Ovary (tissue), 9 donors: ENCODE data around the gene GRAMD2A. TPM values are rescaled to one million over a fixed set of nuclear protein-coding genes. Genes with fewer than 3 reads are reported as not detected.

Source experiments
- DNase-seq, 5 donors: peaks; one replicate each; pipeline ENCODE4 v3.0.0-alpha.2; 2019 to 2020
- H3K27ac ChIP-seq, 2 donors: fragments of 200-600 bp; one replicate each; pipeline versions ENCODE4 v1.5.1 to v1.8.0; 2019 to 2022
- H3K27me3 ChIP-seq: fragments of 200-600 bp; one replicate; pipeline ENCODE4 v1.8.0; 2022
- H3K36me3 ChIP-seq: fragments of 200-600 bp; sonication (generic); one replicate; pipeline ENCODE4 v1.5.1; 2019
- H3K4me1 ChIP-seq: one replicate; pipeline ENCODE4 v1.8.1; 2013; ENCODE audit warnings: mild to moderate bottlenecking, moderate library complexity; ENCODE audit not compliant: insufficient read depth
- H3K4me3 ChIP-seq: fragments of 200-600 bp; sonication (generic); one replicate; pipeline ENCODE4 v1.5.1; 2017
- H3K9me3 ChIP-seq, 2 donors: fragments of 200-600 bp in 1 of 2; sonication (generic) in 1 of 2; one replicate each; pipeline versions ENCODE4 v1.5.1 to v1.8.1; 2013 to 2019; ENCODE audit warnings: mild to moderate bottlenecking in 1 of 2, moderate library complexity in 1 of 2
- EP300 ChIP-seq: sonication (generic); formaldehyde crosslinking; IDR thresholded peaks from one replicate; pipeline ENCODE4 v1.6.1; 2017; ENCODE audit warnings: antibody characterized with exemption
- POLR2A ChIP-seq: fragments of 450-650 bp; IDR thresholded peaks from one replicate; pipeline ENCODE4 v1.6.1; 2017; ENCODE audit warnings: antibody characterized with exemption, mild to moderate bottlenecking, moderate library complexity
- WGBS, 3 donors: extraction: QIAGEN DNeasy Blood & Tissue Kit in 1 of 3; methylation state at CpG; one replicate each; pipeline versions ENCODE4 v1.1.5 to v1.1.7; 2013 to 2017; 5-methylcytosine and 5-hydroxymethylcytosine counted together
- intact Hi-C, 4 donors: fragments of 100-400 bp; cut with DNase I; formaldehyde crosslinking; loops; one replicate each; pipeline versions ENCODE4 v1.11.0 to v1.15.1; 2022 to 2023
- polyA plus RNA-seq, 2 donors: library from polyadenylated mRNA; stranded (reverse); fragments of 200-250 nt in 1 of 2; fragments of 350-450 nt in 1 of 2; fragmentation: Illumina TruSeq in 1 of 2; extraction: RNeasy Lipid Tissue Mini Kit (QIAGEN cat#74804) in 1 of 2; gene quantifications; one replicate each; pipeline ENCODE4 v1.2.3, GENCODE V29; 2013 to 2014
- total RNA-seq, 7 donors: library from RNA; depleted of rRNA in 2 of 7; stranded (reverse); fragments of >200 nt in 2 of 7; fragmentation: NEBNext Ultra II Directional in 3 of 7; extraction: Animal tissue kit (Norgen Biotek cat#: 25700) in 3 of 7; gene quantifications; one replicate each; pipeline versions ENCODE4 v1.1.0 to v1.2.4, GENCODE V29; 2016 to 2023
- TF ChIP-seq, protein P1 (sequence below), 3 donors: fragments of 450-650 bp in 2 of 3; fragments of 200-600 bp in 1 of 3; IDR thresholded peaks; one replicate each; pipeline versions ENCODE4 v1.5.1 to v1.8.0; 2016 to 2022; ENCODE audit warnings: antibody characterized with exemption in 3 of 3, mild to moderate bottlenecking in 1 of 3
- donor health status: DM: no; HTN: no; CAD: no; lungs with moderate emphysema.
- donor health status: DM: no; HTN: no; CAD: no.
- donor health status: Bipolar disorder and iron deficiency.
- donor health status: DM: yes; HTN: yes; CAD: no.
- donor health status: DM: no; HTN: no; CAD: no.
- donor health status: DM: yes; HTN: yes; CAD: no.

GRAMD2A gene
- total and polyA plus RNA-seq, 9 donors: 0.08 to 8.5 (median 1.4) TPM

- Histone ChIP-seq H3K4me1 (peaks cover 2% of the 10 kb centered on the region), H3K27ac (no peak overlapping the region), H3K9me3 (no peaks in the 10 kb centered on the region), H3K4me3 (no peak overlapping the region), H3K36me3 (no peaks in the 10 kb centered on the region), H3K27me3 (no peaks in the 10 kb centered on the region)
- DNase-seq: no peak
- intact Hi-C loops: no loop called here
- WGBS, 3 donors: 90 to 92% (median 90%) methylated on average over 13 of the region's 13 CpGs
- TF ChIP-seq EP300 (no peak), POLR2A (no peak)
- TF ChIP-seq, protein P1, sequence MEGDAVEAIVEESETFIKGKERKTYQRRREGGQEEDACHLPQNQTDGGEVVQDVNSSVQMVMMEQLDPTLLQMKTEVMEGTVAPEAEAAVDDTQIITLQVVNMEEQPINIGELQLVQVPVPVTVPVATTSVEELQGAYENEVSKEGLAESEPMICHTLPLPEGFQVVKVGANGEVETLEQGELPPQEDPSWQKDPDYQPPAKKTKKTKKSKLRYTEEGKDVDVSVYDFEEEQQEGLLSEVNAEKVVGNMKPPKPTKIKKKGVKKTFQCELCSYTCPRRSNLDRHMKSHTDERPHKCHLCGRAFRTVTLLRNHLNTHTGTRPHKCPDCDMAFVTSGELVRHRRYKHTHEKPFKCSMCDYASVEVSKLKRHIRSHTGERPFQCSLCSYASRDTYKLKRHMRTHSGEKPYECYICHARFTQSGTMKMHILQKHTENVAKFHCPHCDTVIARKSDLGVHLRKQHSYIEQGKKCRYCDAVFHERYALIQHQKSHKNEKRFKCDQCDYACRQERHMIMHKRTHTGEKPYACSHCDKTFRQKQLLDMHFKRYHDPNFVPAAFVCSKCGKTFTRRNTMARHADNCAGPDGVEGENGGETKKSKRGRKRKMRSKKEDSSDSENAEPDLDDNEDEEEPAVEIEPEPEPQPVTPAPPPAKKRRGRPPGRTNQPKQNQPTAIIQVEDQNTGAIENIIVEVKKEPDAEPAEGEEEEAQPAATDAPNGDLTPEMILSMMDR (IDR thresholded peaks at IDR 0.05): no peak
Measured at GRCh38 chr15:72178976-72179585, 18.5 kb downstream of the GRAMD2A start.

GRCh38 chr15:72176743-72177142 is 20.8 kb downstream of the GRAMD2A start:
- Histone ChIP-seq H3K9me3 (no peaks in the 10 kb centered on the region), H3K4me3 (no peak overlapping the region), H3K27ac (no peak overlapping the region), H3K27me3 (no peaks in the 10 kb centered on the region), H3K36me3 (no peaks in the 10 kb centered on the region), H3K4me1 (peaks cover 2% of the 10 kb centered on the region)
- 77 to 88% (median 83%) methylated on average over 3 of the region's 3 CpGs for WGBS, 3 donors
- DNase-seq: no peak
- intact Hi-C loops: no loop called here
- TF ChIP-seq POLR2A: no peak
- no peak for TF ChIP-seq EP300
- TF ChIP-seq, protein P1 (IDR thresholded peaks at IDR 0.05): no peak

DNA sequence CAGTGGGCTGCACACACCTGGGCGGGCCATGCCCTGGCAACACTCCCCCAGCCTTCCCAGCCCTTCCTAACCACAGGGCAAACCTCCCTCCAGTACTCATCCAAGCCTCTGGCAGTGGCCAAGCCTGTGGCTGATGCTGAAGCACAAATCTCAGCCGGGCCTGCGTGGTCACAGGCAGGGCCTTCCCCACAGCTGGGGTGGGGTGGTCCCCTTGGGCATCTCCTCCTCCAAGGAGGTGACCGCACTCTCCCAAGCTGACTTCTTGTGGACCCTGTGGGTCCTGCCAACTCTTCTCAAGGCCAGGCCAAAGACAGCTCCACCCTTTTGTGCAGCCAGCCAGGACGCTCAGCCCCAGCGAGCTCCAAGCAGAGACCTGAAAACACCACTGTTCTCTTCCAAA is 21.4 kb downstream of the GRAMD2A start:
- Histone ChIP-seq H3K36me3 (no peaks in the 10 kb centered on the region), H3K4me1 (peaks cover 2% of the 10 kb centered on the region), H3K27me3 (no peaks in the 10 kb centered on the region), H3K27ac (no peak overlapping the region), H3K4me3 (no peak overlapping the region), H3K9me3 (no peaks in the 10 kb centered on the region)
- WGBS, 3 donors: 16 to 41% (median 20%) methylated on average over 6 of the region's 6 CpGs
- TF ChIP-seq, protein P1 (IDR thresholded peaks at IDR 0.05): no peak
- peak; percentile 32 to 76 (median 53) for DNase-seq
- intact Hi-C loops: no loop called here

DNA sequence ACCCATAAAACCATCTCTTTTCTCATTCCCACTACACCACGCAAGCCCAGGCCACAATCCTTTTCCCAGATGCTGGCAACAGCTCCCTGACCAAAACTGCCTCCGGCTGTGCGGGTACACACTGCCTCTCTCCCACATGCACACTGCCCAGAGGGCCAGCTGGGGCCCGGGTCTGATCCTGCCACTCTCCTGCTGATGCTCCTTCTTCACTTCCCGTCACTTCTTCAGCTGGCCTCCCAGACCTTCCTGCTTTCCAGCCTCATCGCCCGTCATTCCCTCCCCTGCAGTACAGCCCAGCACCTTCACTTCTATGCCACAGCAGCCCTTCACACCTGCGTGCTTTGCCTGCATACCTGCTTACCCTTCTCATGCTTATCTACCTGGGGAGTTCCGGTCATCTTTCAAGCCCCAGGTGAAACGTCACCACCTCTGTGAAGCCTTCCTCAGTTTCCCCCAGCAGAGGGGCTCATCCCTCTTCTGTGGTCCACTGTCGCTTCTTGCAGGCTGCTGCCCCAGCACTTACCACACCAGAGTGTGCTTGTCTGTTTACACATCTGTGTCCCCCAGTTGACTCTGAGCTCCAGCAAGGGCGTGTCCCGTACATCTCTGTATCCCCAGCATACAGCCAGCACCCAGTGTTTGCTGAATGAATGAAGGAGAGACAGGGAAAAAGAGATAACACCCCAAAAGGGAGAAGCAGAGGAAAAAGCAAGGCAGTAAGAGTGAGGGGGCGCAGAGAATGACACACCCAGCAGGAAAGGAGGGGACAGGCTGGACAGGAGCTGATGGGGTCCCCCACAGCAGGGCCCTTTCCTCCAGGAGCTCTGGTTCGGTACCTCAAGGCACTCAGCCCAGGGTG is 22.2 kb downstream of the GRAMD2A start:
- H3K27ac ChIP-seq: no peak overlapping the region
- intact Hi-C loops: no loop called here
- H3K4me1 ChIP-seq: peaks cover 2% of the 10 kb centered on the region
- TF ChIP-seq, protein P1 (IDR thresholded peaks at IDR 0.05): no peak
- TF ChIP-seq EP300: no peak
- no peak for TF ChIP-seq POLR2A
- no peaks in the 10 kb centered on the region for H3K27me3 ChIP-seq
- no peak for DNase-seq
- no peak overlapping the region for H3K4me3 ChIP-seq
- 87 to 90% (median 89%) methylated on average over 15 of the region's 15 CpGs for WGBS, 3 donors
- H3K36me3 ChIP-seq: no peaks in the 10 kb centered on the region
- H3K9me3 ChIP-seq: no peaks in the 10 kb centered on the region
